SHP77 (cell line): ENCODE results near the gene BRMS1.
"Not testable (repeated sequence)": the region's sequence is repeated elsewhere in the genome, so short reads cannot be mapped to it uniquely, and the experiment has no call there.

Experiments used
- DNase-seq, 2 experiments: peaks; one replicate each; lab custom pipeline; 2025; lab: John Stamatoyannopoulos, UW

Gene BRMS1

DNA sequence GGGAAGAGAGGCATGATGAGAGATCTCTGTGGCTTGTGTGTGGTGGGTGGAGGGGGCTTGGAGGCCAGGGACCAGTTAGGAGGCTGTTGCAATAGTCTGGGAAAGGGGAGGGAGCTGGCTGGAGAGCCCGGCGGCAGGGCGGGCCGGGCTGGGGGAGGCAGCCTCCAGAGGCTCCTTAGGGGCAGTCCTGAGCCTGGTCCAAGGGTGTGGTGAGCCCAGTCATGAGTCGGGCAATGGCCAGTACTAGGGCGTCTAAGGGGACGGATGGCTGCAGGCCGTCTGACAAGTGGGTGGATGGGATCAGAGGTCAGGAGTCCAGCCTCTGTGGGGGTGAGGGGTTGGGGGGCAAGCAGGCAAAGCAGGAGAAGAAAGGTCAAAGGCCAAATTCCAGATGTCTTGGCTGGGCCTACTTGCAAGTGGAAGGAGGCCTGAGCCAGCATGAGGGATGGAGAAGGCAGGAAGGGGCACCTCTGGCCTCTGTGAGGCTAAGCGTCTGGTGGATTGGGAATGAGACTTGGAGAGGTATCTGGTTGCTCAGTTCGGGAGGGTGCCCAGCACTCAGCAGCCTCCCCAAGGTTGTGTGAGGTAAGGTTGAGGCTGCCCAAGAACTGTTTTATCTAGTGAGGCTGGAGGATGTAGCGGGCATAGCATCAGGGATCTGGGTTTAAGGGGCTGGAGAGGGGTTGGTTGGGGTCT lies 22.0 kb downstream of the BRMS1 start:
- DNase-seq: no peak

- no peak for DNase-seq
Observed at GRCh38 chr11:66321606-66322005, 23.3 kb downstream of the BRMS1 start.

DNA sequence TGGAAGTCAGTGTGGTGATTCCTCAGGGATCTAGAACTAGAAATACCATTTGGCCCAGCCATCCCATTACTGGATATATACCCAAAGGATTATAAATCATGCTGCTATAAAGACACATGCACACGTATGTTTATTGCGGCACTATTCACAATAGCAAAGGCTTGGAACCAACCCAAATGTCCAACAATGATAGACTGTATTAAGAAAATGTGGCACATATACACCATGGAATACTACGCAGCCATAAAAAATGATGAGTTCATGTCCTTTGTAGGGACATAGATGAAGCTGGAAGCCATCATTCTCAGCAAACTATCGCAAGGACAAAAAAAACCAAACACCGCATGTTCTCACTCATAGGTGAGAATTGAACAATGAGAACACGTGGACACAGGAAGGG lies 24.2 kb downstream of the BRMS1 start:
- DNase-seq: not testable (repeated sequence)

GRCh38 chr11:66320289-66320688 lies 24.6 kb downstream of the BRMS1 start:
- DNase-seq: not testable (repeated sequence)

DNA sequence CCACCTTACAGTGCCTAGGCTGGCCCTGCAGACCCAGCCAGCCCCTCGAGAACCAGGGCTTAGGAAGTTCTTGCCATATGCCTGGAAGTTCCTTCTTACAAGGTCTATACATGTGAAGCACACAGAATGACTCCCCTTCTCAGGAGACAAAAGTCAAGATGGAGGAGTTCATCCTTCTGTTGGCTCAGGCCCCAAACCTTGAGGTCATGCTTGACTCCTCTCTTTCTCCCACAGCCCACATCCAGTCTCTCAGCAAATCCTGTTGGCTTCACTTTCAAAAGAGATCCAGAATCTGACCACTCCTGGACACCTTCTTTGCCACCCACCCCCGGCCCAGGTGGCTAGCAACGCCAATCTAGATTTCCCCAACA lies 26.3 kb downstream of the BRMS1 start:
- no peak for DNase-seq

- DNase-seq: peak; percentile 32 to 49
Observed at GRCh38 chr11:66317723-66318599, 26.9 kb downstream of the BRMS1 start.

DNA sequence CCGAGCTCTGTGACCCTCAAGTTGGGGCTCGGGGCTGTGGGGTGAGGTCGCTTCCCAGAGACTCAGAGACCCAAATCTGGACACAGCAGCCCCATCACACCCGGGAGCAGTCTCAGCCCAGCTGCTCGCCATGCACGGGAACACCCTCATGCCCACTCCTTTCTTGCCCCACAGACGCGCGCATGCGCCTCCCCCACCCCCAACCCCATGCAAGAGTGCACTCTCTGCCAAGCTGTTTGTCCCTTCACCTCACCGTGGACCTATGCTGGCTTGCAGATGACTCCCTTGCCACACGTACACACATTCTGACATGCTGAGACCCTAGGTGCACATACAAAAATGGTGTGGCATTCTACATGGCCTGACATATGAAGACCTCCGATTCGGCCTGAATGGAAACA lies 27.6 kb downstream of the BRMS1 start:
- DNase-seq: no peak

DNA sequence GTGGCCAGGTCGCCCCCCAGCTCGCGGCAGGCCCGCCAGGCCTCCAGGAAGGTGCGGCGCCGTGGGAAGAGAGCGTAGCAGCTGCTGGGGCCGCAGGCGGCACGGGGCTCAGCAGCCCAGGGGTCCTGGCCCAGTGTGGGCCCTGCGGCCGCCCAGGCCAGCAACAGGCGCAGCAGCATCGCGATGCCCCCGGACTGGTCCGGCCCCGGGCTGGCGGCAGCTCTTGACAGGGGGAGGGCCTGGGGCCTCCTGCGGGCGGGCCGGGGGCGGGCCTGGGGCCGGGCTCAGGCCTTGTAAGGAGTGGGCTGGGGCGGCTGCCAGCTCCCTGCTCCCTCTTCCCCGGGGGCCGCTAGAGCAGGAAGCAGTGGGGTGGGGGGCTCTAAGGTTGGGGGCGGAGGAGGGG lies 28.1 kb downstream of the BRMS1 start, which contains the start of gene CD248:
CD248 (minus strand) TSS at position 196 of the 403 bp plus-strand sequence; CDS start at position 179, 17 bp downstream.
- DNase-seq: no peak

GRCh38 chr11:66315921-66316811 lies 28.7 kb downstream of the BRMS1 start:
- DNase-seq: peak; percentile 70 to 79

GRCh38 chr11:66315498-66315885 lies 29.4 kb downstream of the BRMS1 start:
- DNase-seq: no peak

DNA sequence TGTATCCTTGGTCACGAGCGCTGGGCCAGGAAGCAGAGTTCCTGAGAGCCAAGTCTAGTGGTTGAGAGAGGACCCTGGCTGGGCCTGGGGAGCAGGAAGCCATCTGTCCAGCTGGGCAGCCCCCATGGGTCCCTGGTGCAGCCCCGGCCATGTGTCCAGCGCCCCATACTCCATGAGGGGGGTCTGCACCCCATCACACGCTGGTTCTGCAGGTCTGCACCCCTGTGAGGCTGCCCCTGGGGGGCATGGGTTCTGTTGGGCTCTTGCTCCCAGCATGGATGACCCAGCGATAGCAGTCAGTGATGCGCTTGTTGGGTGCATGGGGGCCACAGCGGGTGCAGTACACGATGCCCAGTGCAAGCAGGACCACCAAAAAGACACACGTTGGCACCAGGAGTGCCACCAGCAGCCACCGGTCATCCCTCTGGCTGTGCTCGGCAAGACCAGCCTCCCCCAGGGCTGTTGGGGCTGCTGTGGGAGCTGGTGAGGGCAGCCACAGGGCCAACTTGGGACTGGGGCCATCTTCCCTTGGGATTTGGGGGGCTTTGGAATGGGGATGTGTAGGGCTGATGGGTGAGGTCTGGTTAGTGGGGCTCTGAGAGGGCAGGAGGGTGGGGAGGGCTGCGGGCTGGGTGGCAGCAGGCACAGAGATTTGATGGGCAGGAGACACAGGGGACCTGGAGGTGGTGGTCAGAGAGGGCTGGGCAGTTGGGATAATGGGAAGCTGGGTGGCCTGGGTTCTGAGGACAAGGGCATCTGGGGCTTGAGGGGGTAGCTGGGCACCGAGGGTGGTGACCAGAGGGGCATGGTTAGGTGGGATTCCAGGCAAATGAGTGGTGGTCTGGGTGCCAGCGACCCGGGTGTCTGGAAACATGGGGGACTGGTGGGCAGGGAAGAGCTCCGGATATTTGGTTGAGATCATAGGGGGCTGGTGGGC lies 30.1 kb downstream of the BRMS1 start:
- no peak for DNase-seq

DNA sequence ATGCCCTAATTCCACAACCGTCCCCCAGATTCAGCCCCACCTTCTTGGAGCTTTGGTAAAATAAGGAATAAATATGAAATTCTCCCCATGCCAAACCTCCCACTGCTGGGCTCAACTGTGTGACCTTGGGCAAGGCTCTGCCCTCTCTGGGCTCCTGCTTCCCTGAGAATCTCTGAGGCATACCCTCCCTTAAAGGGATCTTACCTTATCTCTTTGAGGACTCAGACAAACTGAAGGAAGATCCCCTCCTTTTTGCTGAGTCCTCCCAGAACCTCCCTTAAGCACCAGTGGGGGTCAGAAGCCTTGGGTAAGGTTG lies 30.8 kb downstream of the BRMS1 start:
- no peak for DNase-seq

GRCh38 chr11:66313321-66314185 lies 31.4 kb downstream of the BRMS1 start:
- no peak for DNase-seq

GRCh38 chr11:66312549-66313320 lies 32.2 kb downstream of the BRMS1 start:
- peak; percentile 97 to 99 for DNase-seq

DNA sequence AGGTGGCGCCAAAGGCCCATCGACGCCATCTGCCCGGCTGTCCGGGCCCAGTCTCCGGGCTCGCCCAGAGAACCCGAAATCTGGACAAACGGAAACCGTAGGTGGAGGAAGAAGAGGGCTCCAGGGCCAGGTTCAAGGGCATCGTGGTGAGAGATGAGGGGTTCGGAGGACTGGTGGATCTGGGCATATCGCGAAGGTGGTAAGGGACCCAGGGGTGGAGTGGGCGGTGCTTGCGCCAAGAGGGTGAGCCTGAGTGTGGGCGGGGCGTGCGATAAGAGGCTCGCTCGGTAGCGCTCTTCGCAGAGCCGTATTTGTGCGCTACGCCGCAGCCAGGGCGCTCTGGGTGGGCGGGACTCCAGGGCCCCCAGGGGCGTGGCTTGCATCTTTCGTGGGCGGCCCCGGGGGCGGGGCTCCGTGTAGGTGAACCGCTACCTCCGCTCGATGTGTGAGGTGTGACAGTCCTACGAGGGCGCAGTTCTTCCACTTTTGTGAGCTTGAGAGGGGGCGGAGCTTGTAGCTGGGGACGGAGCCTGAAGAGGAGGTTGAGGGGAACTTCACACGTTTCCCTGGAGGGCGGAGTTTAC lies 32.8 kb downstream of the BRMS1 start:
- DNase-seq: peak; percentile 95 to 96

GRCh38 chr11:66311470-66311964 lies 33.4 kb downstream of the BRMS1 start:
- peak in 1 of 2 experiments; percentile 68 for DNase-seq

- DNase-seq: not testable (repeated sequence)
Observed at GRCh38 chr11:66310803-66311440, 34.0 kb downstream of the BRMS1 start.

DNA sequence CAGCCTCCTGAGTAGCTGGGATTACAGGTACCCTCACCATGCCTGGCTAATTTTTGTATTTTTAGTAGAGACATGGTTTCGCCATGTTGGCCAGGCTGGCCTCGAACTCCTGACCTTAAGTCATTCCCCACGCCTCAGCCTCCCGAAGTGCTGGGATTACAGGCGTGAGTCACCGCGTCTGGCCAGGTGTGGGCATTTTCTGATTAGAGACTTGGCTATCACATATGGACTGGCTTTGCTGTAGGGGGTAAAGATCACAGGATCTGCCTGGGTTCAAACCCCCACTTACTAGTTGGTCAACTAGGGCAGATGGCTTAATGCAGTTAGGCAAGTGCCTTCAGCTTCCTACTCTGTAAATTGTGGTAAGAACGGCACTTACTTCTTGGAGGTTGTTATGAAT lies 34.6 kb downstream of the BRMS1 start:
- DNase-seq: no peak
